GM12801 (cell line): Measurements from ENCODE around the gene NCOA3.

Experiments used
- TF ChIP-seq, protein P1 (sequence below): IDR thresholded peaks from one replicate; pipeline ENCODE4 v1.5.1; 2011; ENCODE audit warnings: control low read depth; ENCODE audit not compliant: insufficient read length; ENCODE audit errors: extremely low read depth

The NCOA3 gene

DNA sequence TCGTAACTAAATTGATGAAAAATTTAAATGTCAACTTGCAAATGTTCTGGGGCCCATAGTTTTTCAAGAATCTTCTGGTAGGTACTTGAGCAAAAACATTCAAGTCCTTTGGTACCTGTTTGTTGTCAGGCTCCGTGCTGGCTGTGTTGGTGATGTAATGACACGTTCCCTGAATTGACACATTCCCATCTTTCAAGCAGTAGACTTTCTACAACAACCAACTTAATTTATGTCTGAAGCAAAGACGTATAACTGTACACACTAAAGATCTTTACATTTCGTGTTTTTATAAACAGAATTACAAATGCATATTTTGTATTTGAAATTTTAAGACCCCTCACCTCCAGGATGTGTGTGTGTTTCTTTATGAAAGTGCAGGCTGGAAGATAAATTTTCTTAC is 49.5 kb downstream of the NCOA3 start:
- TF ChIP-seq, protein P1, sequence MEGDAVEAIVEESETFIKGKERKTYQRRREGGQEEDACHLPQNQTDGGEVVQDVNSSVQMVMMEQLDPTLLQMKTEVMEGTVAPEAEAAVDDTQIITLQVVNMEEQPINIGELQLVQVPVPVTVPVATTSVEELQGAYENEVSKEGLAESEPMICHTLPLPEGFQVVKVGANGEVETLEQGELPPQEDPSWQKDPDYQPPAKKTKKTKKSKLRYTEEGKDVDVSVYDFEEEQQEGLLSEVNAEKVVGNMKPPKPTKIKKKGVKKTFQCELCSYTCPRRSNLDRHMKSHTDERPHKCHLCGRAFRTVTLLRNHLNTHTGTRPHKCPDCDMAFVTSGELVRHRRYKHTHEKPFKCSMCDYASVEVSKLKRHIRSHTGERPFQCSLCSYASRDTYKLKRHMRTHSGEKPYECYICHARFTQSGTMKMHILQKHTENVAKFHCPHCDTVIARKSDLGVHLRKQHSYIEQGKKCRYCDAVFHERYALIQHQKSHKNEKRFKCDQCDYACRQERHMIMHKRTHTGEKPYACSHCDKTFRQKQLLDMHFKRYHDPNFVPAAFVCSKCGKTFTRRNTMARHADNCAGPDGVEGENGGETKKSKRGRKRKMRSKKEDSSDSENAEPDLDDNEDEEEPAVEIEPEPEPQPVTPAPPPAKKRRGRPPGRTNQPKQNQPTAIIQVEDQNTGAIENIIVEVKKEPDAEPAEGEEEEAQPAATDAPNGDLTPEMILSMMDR = no peak

DNA sequence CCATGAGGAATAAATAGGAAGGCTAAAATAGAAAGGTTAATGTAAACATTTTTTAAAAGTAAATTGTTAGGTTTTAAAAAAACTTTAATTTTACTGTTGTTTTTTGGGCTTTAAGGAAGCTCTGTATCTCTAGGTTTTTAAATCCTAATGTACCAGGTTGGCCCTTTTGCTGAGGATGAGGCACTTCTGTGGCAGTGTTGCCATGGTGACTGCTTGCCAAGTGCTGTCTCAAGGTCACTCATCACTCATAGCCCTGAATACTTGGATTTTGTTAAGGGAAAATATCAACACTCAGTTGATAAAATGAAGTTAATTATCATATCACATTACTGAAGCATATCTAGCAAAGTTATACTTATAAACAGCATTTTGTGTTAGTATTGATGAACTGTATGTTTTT is 50.2 kb downstream of the NCOA3 start:
- TF ChIP-seq, protein P1 = no peak

DNA sequence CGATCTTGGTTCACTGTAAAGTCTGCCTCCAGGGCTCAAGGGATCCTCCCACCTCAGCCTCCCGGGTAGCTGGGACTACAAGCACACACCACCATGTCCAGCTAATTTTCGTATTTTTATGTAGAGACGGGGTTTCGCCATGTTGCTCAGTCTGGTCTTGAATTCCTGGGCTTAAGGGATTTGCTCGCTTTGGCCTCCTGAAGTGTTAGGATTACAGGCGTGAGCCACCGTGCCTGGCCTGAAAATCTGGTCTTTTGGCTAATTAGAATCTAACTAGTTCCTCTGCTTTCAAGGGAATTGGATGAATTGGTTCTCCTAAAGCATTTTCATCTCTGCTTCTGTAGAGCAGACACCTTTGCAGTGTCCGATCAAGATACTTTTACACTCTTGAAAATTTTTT is 51.3 kb downstream of the NCOA3 start:
- TF ChIP-seq, protein P1 = no peak

DNA sequence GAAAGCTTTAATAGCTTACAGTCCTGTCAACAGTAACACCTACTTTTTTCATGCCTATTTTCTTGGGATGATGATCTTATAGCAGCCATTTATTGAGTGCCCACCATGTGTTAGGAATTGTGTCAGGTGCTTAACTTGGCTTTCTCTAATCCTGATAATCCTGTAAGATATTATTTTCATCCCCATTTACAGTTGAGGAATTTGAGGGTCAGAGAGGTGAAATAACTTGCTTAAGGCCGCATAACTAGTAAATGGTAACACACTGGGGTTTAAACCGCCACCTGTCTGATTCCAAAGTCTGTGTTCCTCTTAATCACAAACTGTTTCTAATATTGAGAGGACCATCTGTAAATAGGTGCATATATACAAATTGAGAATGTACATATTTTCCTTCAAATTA is 55.5 kb downstream of the NCOA3 start:
- TF ChIP-seq, protein P1 = no peak

DNA sequence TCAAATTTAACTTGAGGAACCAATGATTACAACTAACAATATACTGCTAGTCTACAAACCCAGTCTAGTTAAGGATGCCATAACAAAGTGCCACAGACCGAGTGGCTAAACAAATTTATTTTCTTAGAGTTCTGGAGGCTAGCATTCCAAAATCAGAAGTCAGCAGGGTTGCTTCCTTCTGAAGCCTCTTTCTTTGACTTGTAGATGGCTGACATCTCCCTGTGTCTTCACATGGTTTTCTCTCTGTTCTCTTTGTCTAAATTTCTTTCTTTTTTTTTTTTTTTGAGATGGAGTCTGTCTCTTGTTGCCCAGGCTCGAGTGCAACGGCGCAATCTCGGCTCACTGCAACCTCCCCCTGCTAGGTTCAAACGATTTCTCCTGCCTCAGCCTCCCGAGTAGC is 56.1 kb downstream of the NCOA3 start:
- TF ChIP-seq, protein P1 = no peak

DNA sequence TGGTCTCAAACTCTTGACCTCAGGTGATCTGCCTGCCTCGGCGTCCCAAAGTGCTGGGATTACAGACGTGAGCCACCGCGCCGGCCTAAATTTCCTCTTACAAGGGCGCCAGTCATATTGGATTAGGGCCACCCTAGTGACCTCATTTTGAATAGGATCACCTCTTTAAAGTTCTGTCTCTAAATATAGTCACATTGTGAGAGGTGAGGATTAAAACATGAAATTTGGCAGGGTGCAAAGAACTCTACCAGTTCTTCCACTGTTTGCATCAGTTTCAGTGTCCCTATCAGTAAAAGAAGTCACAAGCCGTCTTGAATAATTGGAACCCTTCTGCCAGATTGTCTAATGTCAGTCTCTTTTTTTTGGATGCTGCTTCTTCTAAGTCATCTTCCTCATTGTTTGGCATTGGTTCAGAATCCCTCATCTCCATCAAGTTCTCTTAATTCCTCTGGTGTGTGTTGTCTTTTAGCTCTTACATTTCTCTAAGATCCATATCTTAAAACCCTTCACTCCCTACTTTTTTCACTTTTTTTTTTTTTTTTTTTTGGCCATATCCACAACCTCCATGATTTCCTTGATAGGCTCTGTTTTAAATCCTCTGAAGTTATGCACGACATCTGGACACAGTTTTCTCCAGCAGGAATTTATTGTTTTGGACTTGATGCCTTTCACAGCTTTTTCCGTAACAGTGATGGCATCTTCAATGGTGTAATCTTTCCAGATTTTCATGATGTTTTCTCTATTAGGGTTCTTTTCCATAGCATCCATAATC is 56.8 kb downstream of the NCOA3 start:
- TF ChIP-seq, protein P1 = no peak

DNA sequence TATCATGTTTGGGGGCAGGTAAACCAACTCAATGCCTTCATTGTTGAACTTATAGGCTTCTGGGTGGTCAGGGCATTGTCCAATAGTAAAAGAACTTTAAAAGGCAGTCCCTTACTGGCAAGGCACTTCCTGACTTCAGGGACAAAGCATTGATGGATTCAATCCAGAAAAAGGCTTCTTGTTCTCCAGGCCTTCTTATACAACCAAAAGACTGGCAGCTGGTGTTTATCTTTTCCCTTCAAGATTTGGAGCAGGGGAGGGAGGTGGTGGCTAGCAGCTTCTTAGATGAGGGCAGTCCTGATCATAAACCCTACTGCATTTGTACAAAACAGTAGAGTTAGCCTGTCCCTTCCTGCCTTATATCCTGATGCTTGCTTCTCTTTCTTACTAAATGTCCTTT is 57.5 kb downstream of the NCOA3 start:
- TF ChIP-seq, protein P1 = no peak
